WTC11 (cell line): ENCODE measurements around the gene LPCAT1. TPM values are rescaled to one million over a fixed set of nuclear protein-coding genes. Genes with fewer than 3 reads are reported as not detected.
A peak's percentile ranks its signal among the peaks of the same experiment; 100 is the strongest.

ENCODE experiments used
- ATAC-seq: fragments of 200-7000 bp; cut with Tn5 transposase; 2 replicates; pipeline ENCODE4 v1.10.0; 2021; ENCODE audit warnings: mild to moderate bottlenecking, moderate library complexity
- CTCF ChIA-PET: fragments of 300-600 bp; sonication (Branson Sonifier 250); formaldehyde crosslinking; loops from one replicate; lab custom pipeline; 2021; ENCODE audit warnings: antibody characterized with exemption; lab: Charles Lee
- POLR2A ChIA-PET: fragments of 350-600 bp; sonication (Branson Sonifier 250); formaldehyde crosslinking; loops from one replicate; lab custom pipeline; 2021; ENCODE audit warnings: antibody characterized with exemption; lab: Charles Lee
- DNase-seq: peaks from one replicate; pipeline ENCODE4 v3.0.0; 2021; ENCODE audit warnings: low spot score
- H3K27ac Mint-ChIP-seq: 2 replicates; pipeline ENCODE4 v1.8.0; 2021; ENCODE audit warnings: mixed read lengths
- H3K27me3 Mint-ChIP-seq: 2 replicates; pipeline ENCODE4 v1.8.0; 2021; ENCODE audit warnings: low read depth, mild to moderate bottlenecking, moderate library complexity, mixed read lengths
- H3K36me3 Mint-ChIP-seq: 2 replicates; pipeline ENCODE4 v1.8.0; 2021; ENCODE audit warnings: mixed read lengths
- H3K4me1 Mint-ChIP-seq: 2 replicates; pipeline ENCODE4 v1.8.0; 2022; ENCODE audit warnings: mixed read lengths
- H3K4me3 Mint-ChIP-seq: 2 replicates; pipeline ENCODE4 v1.8.0; 2021; ENCODE audit warnings: mild to moderate bottlenecking, moderate library complexity, mixed read lengths
- H3K9me3 Mint-ChIP-seq: 2 replicates; pipeline ENCODE4 v1.8.0; 2021; ENCODE audit warnings: mixed read lengths
- ATF6 ChIP-seq: sonication (generic); formaldehyde crosslinking; IDR thresholded peaks from 2 replicates; pipeline ENCODE4 v1.8.1; 2023; ENCODE audit warnings: mild to moderate bottlenecking, missing genetic modification reagents
- CBFB ChIP-seq: sonication (generic); formaldehyde crosslinking; IDR thresholded peaks from 2 replicates; pipeline ENCODE4 v1.8.1; 2022; ENCODE audit warnings: mild to moderate bottlenecking, low read depth, missing genetic modification reagents
- CREB1 ChIP-seq: sonication (generic); formaldehyde crosslinking; IDR thresholded peaks from 2 replicates; pipeline ENCODE4 v1.8.0; 2023; ENCODE audit warnings: mild to moderate bottlenecking, missing genetic modification reagents
- FOXP4 ChIP-seq: sonication (generic); formaldehyde crosslinking; IDR thresholded peaks from 2 replicates; pipeline ENCODE4 v1.8.0; 2022; ENCODE audit warnings: mild to moderate bottlenecking, missing genetic modification reagents
- IRF2 ChIP-seq: sonication (generic); formaldehyde crosslinking; IDR thresholded peaks from 2 replicates; pipeline ENCODE4 v1.8.0; 2022; ENCODE audit warnings: low read depth, missing genetic modification reagents, borderline replicate concordance
- JAZF1 ChIP-seq: fragments of 250-450 bp; sonication (Bioruptor Pico); IDR thresholded peaks from 2 replicates; pipeline ENCODE4 v1.9.0; 2021; ENCODE audit warnings: moderate library complexity, mild to moderate bottlenecking, inconsistent platforms
- KAT7 ChIP-seq: sonication (generic); formaldehyde crosslinking; IDR thresholded peaks from 2 replicates; pipeline ENCODE4 v1.8.1; 2023; ENCODE audit warnings: missing genetic modification reagents, mild to moderate bottlenecking, borderline replicate concordance
- MXD4 ChIP-seq: fragments of 250-450 bp; sonication (Bioruptor Pico); IDR thresholded peaks from 2 replicates; pipeline ENCODE4 v1.8.0; 2021; ENCODE audit warnings: mild to moderate bottlenecking, moderate library complexity, borderline replicate concordance
- NR1H2 ChIP-seq: sonication (generic); formaldehyde crosslinking; IDR thresholded peaks from 2 replicates; pipeline ENCODE4 v1.9.0; 2021; ENCODE audit warnings: mild to moderate bottlenecking, moderate library complexity, missing genetic modification reagents
- PRDM15 ChIP-seq: sonication (generic); formaldehyde crosslinking; IDR thresholded peaks from 2 replicates; pipeline ENCODE4 v1.8.0; 2022; ENCODE audit warnings: missing genetic modification reagents
- PREB ChIP-seq: sonication (generic); formaldehyde crosslinking; IDR thresholded peaks from 2 replicates; pipeline ENCODE4 v1.8.1; 2022; ENCODE audit warnings: mild to moderate bottlenecking, missing genetic modification reagents, moderate library complexity, borderline replicate concordance
- PRRX2 ChIP-seq: fragments of 250-450 bp; sonication (Bioruptor Pico); IDR thresholded peaks from 2 replicates; pipeline ENCODE4 v1.8.0; 2021; ENCODE audit warnings: mild to moderate bottlenecking
- SOX15 ChIP-seq: fragments of 250-450 bp; sonication (Bioruptor Pico); IDR thresholded peaks from 2 replicates; pipeline ENCODE4 v1.9.0; 2021; ENCODE audit warnings: mild to moderate bottlenecking
- TEAD1 ChIP-seq: sonication (generic); formaldehyde crosslinking; IDR thresholded peaks from 2 replicates; pipeline ENCODE4 v1.8.0; 2022; ENCODE audit warnings: mild to moderate bottlenecking, missing genetic modification reagents
- TEAD4 ChIP-seq: sonication (generic); formaldehyde crosslinking; IDR thresholded peaks from 2 replicates; pipeline ENCODE4 v1.8.0; 2022; ENCODE audit warnings: mild to moderate bottlenecking, missing genetic modification reagents
- TP53 ChIP-seq: sonication (generic); formaldehyde crosslinking; IDR thresholded peaks from 2 replicates; pipeline ENCODE4 v1.8.1; 2023; ENCODE audit warnings: mild to moderate bottlenecking, missing genetic modification reagents
- USF1 ChIP-seq: sonication (generic); formaldehyde crosslinking; IDR thresholded peaks from 2 replicates; pipeline ENCODE4 v1.8.0; 2022; ENCODE audit warnings: mild to moderate bottlenecking, missing genetic modification reagents
- ZBTB21 ChIP-seq: sonication (generic); formaldehyde crosslinking; IDR thresholded peaks from 2 replicates; pipeline ENCODE4 v1.8.1; 2023; ENCODE audit warnings: mild to moderate bottlenecking, missing genetic modification reagents, borderline replicate concordance
- ZNF138 ChIP-seq: sonication (generic); formaldehyde crosslinking; conservative IDR thresholded peaks from 2 replicates; pipeline ENCODE4 v1.8.1; 2022; ENCODE audit warnings: mild to moderate bottlenecking, moderate library complexity, missing genetic modification reagents
- ZNF317 ChIP-seq: sonication (generic); formaldehyde crosslinking; IDR thresholded peaks from 2 replicates; pipeline ENCODE4 v1.8.1; 2023; ENCODE audit warnings: low read depth, mild to moderate bottlenecking, moderate library complexity, missing genetic modification reagents, borderline replicate concordance
- total RNA-seq: library from RNA; stranded (reverse); gene quantifications from 3 replicates; pipeline ENCODE4 v1.2.3, GENCODE V29; 2021

The LPCAT1 gene
- total RNA-seq, 1 experiment from 2014 or later, result 206 TPM

GRCh38 chr5:1490376-1490775 is 33.4 kb downstream of the LPCAT1 start:
- DNase-seq (no peak), ATAC-seq (no peak)
- H3K27me3 Mint-ChIP-seq, result no peaks in the 10 kb centered on the region
- CTCF ChIA-PET, result interaction anchor here (0.6 to 1.0 kb wide), 3 partner anchors 11 to 155 kb away, joined by 3 read pairs; no protein-coding TSS in a partner anchor
- TF ChIP-seq TEAD1 (CRISPR knock-in tag) (no peak), MXD4 (CRISPR knock-in tag) (no peak), ZNF317 (no peak), KAT7 (no peak), ZNF138 (no peak), PREB (CRISPR knock-in tag) (no peak), USF1 (CRISPR knock-in tag) (no peak), TEAD4 (CRISPR knock-in tag) (no peak), PRDM15 (CRISPR knock-in tag) (no peak), ZBTB21 (no peak), PRRX2 (CRISPR knock-in tag) (no peak), NR1H2 (no peak), IRF2 (no peak), CBFB (CRISPR knock-in tag) (no peak), FOXP4 (CRISPR knock-in tag) (no peak), JAZF1 (CRISPR knock-in tag) (no peak), ATF6 (CRISPR knock-in tag) (no peak), CREB1 (CRISPR knock-in tag) (no peak), TP53 (CRISPR knock-in tag) (no peak), SOX15 (CRISPR knock-in tag) (no peak)
- peak overlapping the region; percentile 78 for H3K27ac Mint-ChIP-seq
- no peaks in the 10 kb centered on the region for H3K9me3 Mint-ChIP-seq
- POLR2A ChIA-PET, result no interaction called here
- H3K4me1 Mint-ChIP-seq, result no peaks in the 10 kb centered on the region
- H3K36me3 Mint-ChIP-seq, result peaks cover 66% of the 10 kb centered on the region
- H3K4me3 Mint-ChIP-seq, result no peak overlapping the region
